GM18907 (cell line): ENCODE results near the gene CRKL.
"Not testable (repeated sequence)": the region's sequence is repeated elsewhere in the genome, so short reads cannot be mapped to it uniquely, and the experiment has no call there.

Experiments used
- ATAC-seq: cut with Tn5 transposase; IDR thresholded peaks from one replicate; pipeline ENCODE4 v1.9.1; 2021; ENCODE audit warnings: mild to moderate bottlenecking, moderate library complexity; ENCODE audit not compliant: unreplicated experiment

The CRKL gene, protein sequence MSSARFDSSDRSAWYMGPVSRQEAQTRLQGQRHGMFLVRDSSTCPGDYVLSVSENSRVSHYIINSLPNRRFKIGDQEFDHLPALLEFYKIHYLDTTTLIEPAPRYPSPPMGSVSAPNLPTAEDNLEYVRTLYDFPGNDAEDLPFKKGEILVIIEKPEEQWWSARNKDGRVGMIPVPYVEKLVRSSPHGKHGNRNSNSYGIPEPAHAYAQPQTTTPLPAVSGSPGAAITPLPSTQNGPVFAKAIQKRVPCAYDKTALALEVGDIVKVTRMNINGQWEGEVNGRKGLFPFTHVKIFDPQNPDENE

DNA sequence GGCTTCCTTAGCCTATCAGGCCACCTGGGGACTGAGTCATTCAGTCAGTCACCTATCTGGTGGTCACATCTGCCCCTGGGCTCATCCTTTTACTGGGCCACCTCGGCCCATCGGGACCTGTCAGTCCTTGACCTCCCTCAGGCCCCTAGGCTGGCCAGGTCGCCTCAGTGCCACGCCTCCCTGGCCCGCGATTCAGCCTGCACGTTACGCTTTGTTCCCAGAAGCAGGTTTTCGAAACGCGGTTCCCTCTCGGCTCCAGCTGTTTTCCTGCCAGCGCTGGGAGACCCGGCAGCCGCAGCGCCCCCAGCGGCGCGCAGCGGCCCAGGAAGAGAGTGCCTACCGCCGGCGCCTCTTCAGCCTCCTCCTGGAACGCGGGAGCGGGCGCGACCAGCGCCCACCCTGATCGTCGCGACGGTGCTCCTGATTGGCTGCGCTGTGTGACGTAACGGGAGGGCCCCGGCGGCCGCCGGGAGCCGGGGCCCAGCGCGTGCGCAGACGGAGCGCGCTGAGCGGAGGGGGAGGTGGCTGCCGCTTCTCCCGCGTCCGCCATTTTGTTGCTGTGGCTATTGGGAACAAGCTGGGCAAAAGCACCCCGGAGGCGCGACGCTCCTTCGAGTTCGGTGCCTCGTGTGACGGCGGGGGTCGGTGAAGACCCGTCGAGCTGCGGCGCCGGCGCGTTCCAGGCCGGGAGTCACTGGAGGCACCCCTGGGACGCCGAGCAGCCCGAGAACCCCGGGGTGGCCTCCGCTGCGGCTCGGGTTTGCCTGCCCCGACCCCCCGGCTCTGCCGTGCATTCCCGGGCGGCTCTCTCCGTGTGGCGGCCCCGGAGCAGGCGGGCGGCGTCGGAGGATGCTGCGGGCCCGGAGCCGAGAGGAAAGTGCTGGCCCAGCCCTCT is at the start of gene CRKL:
CRKL (plus strand) TSS at position 492 of the 895 bp plus-strand sequence. CDS start 528 bp downstream, outside the sequence.
- peak; percentile 94 for ATAC-seq

DNA sequence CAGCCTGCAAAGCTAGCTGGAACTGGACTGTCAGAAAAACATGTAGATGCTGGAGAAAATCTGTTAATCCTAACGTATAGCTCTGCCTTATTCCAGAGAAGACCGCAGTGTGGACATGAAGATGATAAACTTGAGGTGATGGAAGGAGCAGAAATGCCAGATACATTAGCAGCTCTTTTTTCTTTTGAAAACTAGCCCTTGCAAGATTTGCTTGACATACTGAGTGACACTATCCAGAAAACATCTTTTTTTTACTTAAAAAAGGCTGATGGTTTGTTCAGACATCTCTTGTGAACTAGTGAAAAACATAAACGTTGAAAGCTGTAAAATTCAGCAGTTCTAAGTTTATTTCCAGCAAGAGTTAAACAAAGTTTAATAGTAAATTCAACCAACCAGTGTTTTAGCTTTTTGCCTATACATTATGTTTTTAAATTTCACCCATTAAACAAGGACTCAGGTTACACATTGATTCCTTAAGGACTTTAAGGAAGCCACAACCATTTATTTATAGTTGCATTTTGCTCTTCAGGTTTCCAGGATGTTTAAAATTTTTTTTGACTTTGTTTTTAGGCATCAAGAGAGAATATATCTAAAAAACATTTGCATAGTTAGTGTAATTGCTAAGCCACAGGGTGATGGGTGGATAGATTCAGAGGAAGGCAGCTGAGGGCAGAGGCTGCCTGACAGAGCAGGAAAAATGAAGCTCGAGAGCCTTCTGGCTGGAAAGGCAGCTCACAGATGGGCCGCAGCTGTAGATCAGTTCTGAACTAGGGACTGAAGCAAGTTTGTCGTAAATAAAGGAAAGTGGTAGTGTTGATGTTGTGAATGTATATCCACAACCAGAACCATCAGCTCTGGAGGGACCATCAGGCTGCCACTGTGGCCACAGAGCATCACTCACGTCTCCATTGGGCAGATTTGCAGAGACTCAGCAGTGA is 48.9 kb upstream of the CRKL start:
- no peak for ATAC-seq

DNA sequence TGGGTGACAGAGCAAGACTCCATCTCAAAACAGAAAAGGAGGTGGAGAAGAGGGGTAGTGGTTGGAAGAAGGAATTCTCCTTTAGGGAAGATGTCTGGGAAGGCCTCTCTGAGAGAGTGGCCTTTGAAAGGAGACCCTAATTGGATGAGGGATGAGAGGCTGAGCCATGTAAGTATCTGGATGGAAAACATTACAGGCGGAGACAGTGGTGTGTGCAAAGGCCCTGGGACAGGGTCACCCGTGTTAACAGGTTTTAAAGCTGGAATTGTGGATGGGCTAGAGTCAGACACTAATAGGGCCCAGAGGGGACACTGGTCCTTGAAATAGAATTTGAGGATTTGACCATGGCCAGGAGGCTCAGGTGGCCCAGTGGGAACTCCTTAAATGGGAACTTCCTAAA is 48.0 kb upstream of the CRKL start:
- no peak for ATAC-seq

DNA sequence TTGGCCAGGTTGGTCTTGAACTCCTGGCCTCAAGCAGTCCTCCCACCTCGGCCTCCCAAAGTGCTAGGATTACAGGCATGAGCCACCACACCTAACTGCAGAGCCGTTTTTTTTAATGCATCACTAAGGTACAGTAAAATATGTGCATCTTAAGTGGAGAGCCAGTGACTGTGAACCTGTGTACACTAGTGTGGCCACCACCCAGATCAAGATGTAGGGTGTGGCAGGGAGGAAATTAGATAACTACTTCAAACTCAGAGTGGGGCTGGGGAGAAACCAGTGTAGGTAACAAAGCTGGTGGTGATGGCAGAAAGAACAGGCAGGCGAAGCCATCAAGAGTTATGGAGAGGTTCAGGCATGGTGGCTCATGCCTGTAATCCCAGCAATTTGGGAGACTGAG is 44.0 kb upstream of the CRKL start:
- no peak for ATAC-seq

DNA sequence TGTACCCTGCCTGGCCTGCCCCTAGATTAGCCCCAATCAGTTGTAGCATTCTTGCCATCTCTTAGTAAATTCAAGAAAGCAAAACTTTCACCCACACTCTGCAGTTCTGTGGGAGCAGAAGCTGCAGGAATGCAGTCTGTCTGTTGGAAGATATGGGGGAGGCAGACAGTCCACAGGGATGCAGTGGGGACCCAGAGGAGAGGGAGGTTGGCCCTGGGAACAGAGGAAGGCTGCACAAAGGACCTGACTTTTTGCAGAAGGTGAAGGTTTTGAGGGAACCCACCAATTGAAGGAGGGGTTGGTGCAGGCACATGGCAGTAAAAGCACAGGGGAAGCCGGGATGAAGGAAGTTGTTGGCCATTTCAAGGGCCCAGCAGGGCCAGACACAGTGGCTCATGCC is 41.9 kb upstream of the CRKL start:
- ATAC-seq: no peak

DNA sequence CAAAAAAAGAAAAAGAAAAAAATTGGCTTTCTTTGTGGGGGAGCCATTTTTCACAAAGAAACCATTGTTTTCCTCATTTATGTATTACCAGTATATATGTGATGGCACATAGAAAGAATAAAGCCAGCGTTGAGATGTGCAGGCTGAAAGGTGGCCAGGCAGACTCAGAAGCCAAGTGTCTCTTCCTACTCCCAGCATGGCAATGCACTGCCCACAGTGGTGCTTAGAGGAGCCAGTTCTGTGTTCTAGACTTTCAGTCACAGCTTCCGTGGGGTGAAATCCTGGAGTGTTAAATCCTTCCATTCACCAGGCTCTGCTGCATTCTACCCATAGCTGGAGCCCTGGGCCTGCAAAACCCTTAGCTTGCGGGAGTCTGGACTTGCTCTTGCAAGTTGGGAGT is 39.5 kb upstream of the CRKL start:
- no peak for ATAC-seq

DNA sequence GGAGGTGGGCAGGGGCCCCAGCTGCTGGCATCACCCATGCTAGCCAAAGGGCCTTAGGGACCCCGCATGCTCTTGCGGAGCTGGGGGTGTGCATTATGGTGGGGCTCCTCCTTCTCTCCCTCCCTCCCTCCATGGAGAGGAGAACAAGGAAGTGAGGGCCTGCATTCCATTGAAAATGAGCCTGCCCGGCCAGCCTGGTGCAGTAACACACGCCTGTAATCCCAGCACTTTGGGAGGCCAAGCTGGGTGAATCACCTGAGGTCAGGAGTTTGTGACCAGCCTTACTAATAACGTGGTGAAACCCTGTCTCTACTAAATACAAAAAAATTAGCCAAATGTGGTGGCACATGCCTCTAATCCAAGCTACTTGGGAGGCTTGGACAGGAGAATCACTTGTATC is 36.0 kb upstream of the CRKL start:
- ATAC-seq: no peak

DNA sequence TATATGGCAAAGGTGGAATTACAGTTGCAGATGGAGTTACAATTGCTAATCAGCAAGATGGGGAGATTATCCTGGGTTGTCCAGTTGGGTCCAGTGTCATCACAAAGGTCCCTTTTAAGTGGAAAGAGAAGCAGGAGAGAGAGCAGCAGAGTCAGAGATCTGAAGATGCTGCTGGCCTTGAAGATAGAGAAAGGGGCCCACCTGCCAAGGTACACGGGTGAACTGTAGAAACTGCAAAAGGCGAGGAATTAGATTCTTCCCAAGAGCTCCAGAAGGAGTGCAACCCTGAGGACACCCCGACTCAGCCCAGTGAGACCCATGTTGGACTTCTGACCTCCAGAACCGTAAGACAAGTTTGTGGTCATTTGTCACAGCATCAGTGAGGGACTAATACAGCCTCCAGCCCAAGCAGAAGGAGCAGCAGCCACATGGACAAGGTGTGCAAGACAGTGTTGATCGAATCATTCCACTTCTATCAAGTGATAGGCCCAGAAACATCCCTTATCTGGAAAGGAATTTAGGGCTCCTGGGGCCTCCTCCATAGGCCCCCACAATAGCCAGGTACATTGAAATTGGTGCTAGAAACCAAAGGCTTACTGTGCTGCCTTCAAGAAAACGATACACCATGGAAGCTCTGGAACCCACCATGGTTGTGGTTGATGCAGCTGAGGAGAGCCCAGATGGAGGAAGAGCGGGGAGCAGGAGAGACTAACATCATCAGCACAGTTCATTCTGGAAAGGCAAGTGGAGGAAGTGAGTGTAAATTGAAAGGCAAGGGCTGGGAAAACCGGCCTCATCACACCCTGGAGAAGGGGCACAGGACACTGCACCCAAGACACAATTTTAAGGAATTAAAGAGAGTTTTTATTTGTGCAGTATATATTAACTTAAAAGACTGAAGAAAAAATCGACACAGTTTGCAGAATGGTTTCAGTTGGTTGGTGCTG is 35.1 kb upstream of the CRKL start:
- ATAC-seq: no peak

DNA sequence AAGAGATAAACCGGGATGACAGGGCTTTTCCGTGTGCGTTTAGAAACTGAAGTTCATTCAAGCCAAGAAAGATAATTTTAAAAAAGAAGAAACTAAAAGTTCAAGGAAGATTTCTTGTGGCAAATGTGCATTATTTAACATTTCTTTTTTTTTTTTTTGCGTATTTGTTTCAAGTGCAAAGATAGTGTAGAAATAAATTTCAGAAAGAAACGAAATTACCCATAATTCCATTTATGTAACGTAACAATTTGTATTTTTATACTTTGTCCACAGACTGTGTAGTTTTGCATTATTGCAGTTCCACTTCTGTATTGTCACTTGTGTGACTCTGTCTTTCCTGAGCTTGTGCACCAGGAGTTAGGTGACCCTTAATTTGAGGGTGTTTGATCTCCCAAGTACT is 34.4 kb upstream of the CRKL start:
- no peak for ATAC-seq

DNA sequence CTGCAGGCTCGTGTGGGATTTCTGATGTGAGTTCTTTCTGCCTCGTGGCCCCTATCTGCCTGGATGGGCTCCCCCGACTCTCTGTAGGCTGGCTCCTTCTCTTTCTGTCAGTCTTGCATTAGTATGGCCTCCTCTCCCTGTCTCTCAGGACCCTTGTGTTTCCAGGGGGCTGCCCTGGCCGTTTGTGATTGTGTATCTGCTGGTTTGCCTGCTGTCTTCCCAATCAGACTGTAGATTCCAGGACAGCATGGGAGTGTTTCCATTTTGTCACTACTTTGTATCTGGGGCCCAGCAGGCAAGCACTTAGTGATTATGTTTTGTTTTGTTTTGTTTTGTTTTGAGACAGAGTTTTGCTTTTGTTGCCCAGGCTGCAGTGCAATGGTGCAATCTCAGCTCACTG is 32.8 kb upstream of the CRKL start:
- no peak for ATAC-seq

DNA sequence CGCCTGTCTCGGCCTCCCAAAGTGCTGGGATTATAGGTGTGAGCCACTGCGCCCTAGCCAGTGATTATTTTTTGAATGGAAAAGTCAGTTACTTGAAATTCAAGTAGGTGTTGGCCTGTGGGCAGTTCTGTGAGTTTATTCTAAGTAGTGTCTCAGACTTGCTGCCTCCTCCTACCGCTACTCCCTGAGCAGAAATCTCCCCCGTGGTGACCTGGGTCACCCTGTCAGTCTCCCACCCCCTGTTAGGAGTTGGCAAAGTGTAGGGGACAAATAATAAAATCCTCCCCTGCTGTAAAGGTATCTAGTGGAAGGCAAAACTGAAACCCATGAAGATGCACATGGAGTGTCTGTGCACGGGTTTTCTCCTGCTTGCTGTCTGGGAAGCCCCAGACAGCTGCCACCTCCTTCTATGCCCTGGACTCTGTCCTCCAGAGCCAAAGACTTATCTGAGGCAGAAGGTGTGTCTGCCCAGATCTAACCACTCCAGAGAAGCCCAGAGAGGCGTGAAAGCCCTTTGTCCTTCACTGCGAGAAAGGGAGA is 32.1 kb upstream of the CRKL start:
- ATAC-seq: no peak

DNA sequence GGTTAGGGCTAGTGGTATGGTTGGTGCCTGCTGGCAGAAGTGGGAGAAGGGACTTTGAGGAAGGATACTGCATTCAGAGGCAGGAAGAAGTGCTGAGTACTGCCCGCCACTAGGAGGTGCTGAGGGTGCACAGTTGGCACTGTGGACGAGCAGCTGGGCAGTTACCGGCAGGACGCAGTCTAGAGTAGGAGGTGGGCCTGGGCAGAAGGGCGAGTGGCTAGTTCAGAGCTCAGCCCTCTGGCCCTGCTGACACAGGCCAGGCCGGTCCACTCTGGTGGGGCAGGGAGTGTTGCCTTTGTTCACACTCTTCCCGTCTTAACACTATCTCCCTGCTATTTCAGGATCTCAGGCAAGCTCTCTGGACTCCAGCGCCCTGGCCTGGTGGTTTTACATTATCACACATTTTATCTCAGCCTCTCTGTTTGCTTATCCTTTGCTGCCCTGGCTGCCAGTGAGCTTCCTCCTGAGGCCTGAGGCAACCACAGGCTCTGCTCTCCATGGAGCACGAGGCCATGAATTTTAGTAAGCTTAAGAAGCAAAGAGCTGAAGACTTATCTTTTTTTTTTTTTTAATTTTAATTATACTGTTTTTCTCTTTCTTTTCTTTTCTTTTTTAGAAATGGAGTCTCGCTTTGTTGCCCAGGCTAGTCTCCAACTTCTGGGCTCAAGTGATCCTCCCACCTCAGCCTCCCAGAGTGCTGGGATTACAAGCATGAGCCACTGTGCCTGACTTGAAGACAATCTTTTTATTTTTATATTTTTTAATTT is 31.5 kb upstream of the CRKL start:
- ATAC-seq: no peak

DNA sequence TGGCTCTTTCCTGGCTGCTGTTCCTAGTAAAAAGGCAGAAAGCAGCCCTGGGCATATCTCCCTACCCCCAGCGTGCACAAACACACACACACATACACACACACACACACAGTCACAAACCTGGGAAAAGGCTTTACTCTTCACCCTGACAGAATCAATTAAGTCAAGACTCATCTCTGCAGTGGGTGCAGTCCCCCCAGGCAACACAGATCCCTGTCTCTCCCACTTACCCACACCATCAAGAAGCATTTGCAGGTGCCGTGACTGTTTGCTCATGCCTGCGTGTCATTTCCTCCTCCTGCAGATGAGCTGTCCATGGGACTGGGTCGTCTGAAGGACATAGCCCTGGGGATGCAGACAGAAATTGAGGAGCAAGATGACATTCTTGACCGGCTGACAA is 29.8 kb upstream of the CRKL start:
- ATAC-seq: no peak

DNA sequence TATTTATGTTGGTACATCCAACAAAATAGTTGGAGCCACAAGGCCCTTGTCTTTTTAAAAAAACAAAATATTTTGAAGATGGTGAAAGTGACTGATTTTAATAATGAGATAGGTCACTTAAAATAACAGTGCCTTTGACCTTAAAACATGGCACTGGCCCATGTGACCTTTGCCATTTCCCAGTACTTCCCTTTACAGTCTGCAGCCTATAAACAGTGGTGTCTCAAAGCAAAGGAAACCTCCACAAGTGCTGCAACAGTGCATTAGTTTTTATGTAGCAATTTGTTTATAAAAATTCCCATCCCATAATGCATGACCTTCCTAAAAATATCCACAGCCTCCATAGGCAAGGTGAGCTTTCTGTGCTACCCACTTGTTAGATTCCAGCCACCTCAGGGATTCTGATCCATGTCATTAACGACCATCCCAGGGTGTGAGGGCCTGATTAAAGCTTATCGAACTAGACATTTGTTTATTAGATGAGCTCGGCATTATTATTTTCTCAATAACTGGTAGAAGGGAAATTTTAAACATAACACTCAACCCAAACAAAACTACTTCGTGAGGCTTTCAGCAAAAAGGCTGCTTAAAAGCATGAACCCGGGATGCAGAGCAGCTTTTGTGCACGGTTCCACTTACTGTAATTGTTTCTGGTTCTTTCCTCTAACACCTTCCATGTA is 28.0 kb upstream of the CRKL start:
- no peak for ATAC-seq

DNA sequence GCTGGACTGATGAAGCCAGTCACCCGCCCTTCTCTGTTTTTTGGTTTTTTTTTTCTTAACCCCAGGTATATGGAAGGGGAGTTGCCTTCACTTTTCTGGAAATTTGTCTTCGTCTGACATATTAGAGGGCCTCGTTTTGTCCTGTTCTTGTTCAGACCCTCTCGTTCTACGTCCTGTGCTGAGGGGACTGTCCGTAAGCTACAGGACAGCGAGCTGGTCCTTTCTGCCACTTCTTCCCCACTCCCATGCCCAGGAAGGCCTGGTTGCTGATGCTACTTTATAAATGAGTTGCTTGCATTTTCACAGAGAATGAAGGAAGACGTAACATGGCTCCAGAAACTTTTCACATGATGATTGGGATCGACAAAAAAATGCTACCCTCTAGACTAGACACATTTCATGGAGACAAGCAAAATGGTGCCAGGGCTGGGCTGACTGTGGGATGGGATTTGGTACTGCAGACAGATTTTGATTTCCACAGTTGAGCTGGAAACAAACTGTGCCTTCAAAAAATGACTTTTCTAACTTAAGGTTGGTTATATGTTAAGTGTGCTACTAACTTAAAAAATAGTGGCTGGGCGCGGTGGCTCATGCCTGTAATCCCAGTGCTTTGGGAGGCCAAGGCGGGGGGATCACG is 27.2 kb upstream of the CRKL start:
- ATAC-seq: no peak

DNA sequence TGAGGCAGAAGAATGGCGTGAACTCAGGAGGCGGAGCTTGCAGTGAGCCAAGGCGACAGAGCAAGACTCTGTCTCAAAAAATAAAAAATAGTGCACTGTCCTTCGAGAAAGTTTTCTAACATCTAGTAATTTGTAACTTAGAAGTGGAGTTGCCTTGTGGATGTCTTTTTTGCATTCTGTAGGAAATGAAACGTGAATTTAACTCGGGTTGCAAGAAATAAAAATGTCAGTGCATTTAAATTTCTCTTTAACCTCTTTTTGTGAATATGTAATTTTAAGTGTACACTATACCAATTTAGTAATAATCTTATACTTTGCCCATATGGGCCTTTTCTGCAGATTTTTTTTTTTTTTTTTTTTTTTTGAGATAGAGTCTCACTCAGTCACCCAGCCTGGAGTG is 26.2 kb upstream of the CRKL start:
- ATAC-seq: no peak

DNA sequence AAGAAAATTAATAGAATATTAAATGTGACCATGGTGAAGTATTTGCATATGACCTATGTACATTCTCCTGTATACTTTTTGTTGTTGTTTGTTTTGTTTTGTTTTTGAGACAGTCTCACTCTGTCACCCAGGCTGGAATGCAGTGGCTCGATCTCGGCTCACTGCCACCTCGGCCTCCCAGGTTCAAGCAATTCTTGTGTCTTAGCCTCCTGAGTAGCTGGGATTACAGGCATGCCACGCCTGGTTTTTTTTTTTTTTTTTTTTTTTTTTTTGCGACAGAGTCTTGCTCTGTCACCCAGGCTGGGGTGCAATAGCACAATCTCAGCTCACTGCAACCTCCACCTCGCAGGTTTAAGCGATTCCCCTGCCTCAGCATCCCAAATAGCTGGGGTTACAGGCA is 19.5 kb upstream of the CRKL start:
- not testable (repeated sequence) for ATAC-seq

DNA sequence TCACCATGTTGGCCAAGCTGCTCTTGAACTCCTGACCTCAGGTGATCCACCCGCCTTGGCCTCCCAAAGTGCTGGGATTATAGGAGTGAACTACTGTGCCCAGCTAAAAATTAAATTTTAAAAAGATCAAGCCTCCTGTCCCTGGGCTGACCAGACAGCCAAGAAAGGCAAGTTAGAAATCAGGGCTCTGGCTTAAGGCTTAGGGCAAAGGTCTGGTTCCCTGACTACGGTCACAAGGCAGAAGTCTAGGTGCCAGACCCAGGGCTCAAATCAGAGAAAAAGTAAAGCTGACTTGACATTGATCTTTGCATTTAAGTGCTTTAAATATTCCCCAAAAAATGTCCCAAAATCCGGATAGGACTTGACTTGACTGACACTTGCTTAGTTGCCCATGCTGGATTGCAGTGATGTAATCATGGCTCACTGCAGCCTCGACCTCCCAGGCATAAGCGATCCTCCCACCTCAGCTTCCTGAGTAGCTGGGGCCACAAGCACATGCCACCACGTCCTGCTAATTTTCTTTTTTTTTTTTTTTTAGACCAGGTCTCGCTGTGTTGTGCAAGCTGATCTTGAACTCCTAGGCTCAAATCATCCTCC is 17.3 kb upstream of the CRKL start:
- no peak for ATAC-seq
